Inferior parietal cortex (tissue), 1 donor: ENCODE measurements around the gene ZIK1.

ENCODE experiments used
- DNase-seq: peaks from one replicate; pipeline ENCODE4 v3.0.0-alpha.2; 2016; ENCODE audit errors: extremely low spot score

Gene ZIK1

GRCh38 chr19:57583521-57584416 is at the start of gene ZIK1:
ZIK1 (plus strand) TSS chr19:57584145; CDS start chr19:57584357, 212 bp downstream.
- DNase-seq = peak; percentile 94

DNA sequence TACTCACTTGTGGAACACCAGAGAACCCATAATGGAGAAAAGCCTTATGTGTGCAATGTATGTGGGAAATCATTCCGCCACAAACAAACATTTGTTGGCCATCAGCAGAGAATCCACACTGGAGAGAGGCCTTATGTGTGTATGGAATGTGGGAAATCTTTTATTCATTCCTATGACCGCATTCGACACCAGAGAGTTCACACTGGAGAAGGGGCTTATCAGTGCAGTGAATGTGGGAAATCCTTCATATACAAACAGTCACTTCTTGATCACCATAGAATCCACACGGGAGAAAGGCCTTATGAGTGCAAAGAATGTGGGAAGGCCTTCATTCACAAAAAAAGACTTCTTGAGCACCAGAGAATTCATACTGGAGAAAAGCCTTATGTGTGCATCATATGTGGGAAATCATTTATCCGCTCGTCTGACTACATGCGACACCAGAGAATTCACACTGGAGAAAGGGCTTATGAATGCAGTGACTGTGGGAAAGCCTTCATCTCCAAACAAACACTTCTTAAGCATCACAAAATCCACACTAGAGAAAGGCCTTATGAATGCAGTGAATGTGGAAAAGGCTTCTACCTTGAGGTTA is 45.9 kb upstream of the ZIK1 start:
- DNase-seq = no peak

GRCh38 chr19:57546513-57546912 is 37.4 kb upstream of the ZIK1 start:
- no peak for DNase-seq

GRCh38 chr19:57552432-57552831 is 31.5 kb upstream of the ZIK1 start:
- no peak for DNase-seq

- no peak for DNase-seq
Observed at GRCh38 chr19:57557659-57558058, 26.3 kb upstream of the ZIK1 start.

DNA sequence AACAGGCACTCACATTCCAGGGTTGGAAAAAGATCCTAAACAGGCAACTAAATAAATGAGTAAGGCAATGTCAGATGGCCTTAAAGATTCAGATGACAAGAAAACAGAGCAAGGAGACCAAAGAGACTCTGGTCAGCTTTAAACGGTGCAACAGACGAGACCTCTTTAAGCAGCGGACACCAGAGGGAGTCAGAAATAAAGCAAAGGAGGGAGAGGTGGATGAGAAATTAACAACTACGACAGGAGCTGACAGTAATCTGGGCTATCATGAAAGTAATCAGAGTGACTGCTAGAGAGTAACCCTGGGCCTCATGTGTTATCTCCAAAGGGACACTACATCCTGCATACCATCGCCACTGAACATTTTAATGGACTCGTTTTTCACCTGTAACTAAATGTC is 25.4 kb upstream of the ZIK1 start:
- no peak for DNase-seq

DNA sequence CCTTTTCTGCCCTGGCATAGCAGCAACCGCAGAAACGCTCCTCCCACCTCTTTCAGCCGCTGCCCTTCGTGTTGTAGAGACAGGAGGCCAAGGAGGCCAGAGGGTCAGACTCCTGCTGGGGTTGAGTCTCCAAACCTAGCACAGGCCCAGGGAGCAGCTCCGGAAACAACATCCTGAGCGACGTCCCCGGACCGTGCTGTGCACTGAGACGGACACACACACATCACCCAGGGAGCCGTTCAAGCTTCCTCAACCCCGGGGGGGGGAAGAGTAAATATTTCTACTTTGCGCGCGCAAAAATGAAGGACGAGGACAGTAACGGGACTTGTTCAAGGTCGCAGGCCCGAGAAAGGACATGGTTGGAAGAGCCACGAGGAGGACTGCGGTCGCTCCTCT is 24.9 kb upstream of the ZIK1 start:
- peak; percentile 5 for DNase-seq

DNA sequence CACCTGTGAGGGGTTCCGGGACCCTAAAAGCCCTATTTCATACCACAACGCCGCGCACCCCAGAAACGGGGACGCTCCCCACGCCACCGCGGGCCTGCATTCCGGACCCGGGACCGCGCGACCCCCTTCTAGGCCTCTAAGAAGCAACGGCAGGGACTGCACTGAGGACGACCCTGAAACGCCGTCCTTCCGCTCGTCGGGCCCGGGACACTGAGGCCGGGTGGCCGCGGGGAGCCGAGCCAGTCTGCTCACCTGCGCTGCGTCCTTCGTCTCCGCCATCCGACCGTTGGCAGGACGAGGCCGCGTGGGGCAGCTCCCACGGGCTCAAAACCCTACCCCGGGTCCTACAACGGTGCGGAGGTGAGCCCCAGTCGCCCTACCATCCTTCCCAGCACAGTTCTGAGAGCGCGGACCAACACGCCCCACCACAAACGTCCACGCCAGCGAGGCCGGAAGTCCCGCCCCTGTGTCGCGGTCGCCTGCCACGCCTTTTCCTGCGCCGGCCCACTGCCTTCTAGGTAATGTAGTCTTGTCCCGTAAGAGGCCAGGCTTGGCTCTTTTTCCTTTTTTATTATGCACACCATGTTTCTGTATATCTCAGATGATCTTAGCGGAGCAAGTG is 24.4 kb upstream of the ZIK1 start, which contains the start of gene ZNF550:
Gene ZNF550 (minus strand): TSS at position 460 of the 622 bp plus-strand sequence. CDS start 181 bp downstream, at position 279.
- DNase-seq = peak; percentile 88

DNA sequence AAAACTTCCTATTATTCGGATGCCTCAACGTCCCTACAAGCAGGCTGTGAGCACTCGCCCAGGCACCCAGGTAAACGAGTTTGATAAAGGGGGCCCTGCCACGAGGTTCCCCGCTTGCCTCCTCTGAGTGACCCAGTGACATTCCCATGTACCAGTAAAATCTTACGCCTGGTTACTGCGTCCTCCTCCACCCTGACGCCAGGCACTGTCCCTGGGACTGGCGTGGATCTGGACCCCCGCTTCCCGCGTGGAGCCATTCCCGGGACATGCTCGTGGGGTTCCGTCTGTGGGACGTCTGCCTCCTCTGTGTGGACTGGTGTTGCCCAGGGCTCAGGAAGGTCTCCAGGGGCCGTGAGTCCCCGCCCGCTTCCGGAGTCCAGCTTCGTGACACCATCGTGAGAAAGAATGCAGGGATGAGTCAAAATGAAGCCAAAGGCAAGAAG is 23.9 kb upstream of the ZIK1 start:
- DNase-seq = no peak

DNA sequence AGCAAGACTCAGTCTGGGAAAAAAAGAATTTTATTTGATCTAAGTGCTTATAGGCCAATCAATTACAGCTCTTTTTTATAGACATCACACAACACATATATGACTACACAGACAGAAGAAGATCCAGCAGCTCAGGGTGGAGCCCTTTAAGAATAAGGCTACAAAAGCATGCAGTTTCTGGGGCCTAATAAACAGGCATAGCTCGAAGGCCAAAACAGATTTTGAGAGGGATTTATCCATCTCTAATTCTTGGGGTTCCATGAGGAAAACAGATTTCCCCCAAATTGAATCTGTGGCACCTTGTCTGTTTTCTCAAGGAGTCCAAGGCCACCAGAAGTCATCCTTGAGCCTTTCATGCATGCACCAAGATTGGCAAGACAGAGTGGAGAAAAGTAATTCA is 20.4 kb upstream of the ZIK1 start:
- DNase-seq = no peak

DNA sequence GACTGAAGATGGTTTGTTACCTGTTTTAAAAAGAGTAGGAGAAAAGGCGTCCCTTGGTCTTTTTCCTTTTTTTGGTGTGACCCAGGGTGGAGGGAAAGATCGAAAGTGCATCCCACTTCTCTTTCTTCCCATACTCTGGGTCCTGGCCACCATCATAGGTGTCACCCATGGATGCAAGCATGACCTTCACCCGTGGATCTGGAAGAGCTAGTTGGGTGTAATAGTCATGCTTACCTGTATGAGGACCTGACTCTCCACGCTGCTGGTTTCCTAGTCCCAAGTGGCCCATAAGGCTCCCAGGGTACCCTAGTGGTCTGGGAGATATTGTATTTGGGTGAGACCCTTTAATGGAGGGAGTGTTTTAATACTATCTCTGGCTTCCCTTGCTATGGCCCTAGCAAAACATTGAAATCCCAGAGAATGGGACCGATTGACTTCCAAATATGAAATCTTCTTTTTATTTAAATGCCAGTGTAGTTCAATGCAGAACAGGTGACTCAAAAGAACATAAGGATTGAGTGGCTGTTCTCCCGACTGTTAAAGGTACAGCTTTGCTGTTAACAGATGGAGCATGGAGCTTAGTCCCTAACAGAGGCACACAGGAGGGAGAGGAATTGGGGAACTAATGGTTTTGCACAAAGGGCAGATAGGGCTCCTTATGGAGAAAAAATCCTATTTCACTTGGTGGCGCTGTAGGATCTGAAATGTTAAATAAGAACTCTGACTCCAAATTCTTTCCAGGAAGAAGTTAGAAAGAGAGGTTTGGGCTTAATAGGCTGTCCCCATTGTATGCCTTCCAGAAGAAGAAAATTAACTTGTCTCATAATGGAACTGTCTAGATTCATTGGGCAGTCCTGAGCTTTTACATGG is 17.3 kb upstream of the ZIK1 start:
- no peak for DNase-seq

DNA sequence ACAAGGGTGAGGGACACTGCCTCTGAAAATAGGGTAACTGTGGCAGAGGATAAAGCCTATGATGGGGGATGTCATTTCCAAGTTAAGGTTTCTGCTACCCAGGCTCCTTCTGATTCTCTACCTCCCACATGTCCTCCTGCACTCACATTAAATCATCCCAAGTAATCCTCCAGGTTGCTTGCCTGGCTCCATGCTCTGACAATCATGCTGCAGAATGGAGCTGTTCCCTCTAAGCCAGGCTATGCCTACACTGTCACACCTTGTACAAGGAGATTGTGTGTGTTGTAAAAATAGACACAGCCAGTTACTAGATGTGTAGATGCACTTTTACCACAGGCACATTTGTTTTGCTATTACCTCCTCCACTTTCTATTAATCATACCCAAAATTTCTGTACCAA is 13.2 kb upstream of the ZIK1 start:
- DNase-seq = no peak

DNA sequence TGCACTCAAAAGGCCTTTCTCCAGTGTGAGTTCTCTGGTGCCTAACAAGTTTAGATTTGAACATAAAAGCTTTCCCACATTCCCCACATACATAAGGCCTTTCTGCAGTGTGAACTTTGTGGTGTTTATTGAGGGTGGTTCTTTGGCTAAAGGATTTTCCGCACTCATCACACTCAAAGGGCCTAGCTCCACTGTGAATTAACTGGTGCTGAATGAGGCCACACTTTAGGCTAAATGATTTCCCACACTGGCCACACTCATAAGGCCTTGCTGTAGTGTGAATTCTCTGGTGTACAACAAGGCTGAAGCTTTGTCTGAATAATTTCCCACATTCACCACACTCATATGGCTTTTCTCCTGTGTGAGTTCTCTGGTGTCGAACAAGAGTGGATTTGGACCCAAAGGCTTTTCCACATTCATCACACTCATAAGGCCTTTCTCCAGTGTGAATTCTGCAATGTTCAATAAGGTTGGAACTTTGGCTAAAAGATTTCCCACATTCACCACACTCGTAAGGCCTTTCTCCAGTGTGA is 11.5 kb upstream of the ZIK1 start:
- no peak for DNase-seq

DNA sequence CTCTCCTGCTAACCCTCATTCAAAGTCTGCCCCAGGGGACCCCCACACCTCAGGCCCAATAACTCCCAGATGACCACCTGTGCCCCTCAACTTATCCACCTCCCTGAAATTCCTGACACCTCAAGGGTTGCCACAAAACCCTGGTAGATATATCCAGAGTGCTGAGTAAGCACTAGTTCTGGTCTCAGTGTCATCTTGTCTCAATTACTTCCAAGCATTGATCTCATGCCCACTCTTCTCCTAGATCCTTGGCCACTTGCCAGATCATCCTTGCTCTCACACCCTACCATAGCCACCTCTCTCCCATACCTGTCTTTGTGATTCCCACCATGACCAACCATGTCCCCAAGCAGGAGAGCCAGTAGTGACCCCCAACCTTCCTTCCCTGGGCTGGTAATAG is 7.3 kb upstream of the ZIK1 start:
- no peak for DNase-seq

GRCh38 chr19:57578487-57579205 is 5.3 kb upstream of the ZIK1 start, which contains the start of gene ZNF416:
ZNF416 (minus strand) TSS chr19:57578911; CDS start chr19:57578704, 207 bp downstream.
- DNase-seq = peak; percentile 99

DNA sequence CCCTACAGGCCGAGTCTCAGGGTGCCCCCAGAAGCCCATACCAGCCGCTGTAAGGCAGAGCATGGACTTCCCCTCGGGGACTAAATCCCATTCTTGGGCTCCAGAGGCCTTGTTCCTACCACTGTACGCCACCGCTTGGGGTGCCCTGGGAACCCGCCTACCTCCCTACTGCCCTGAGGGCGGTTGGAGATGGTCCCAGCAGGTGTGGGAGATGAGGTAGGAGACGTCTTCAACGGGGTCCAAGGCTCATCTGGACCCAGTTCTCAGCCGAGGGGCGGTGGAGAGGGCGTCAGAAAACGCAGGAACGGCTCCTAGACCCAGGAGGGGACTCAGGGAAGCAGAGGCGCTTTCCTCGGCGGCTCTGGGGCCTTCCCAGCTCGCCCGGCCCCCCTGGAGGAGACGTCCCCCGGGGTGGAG is 833 bp upstream of the ZIK1 start:
- no peak for DNase-seq

DNA sequence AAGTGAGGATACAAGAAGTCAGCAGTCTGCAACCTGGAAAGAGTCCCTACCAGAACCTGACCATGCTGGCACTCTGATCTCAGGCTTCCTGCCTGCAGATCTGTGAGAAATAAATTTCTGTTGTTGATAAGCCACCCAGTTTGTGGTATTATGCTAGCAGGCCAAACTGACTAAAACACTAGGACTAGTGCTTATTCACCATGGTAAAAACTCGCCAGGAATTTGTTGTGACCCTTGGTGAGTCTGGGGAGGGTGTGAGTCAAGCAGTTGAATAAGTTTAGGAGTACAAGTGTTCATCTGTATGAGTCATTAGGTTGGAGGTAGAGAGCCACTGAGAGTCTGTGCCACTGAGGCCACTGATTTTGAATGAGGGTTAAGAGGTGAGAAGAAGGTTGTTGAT is 3.6 kb downstream of the ZIK1 start:
- DNase-seq = no peak

DNA sequence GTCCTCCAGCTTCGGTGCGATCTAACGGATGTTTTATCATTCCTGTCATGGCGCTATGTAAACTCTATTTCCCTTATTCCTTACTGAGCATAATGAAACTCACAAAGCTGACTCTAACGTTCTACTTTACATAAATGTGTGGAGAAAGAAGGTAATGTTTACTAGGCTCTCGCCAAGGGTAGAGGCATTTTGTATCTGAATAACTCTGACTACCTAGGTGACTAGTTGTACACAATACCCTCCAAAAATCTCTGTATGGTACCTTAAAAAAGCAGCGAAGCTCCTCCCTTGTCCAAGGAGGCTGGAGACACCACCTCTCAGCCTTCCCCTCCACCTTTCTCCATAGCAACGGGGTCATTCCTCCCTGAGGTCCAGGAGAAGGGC is 15.4 kb downstream of the ZIK1 start:
- no peak for DNase-seq

DNA sequence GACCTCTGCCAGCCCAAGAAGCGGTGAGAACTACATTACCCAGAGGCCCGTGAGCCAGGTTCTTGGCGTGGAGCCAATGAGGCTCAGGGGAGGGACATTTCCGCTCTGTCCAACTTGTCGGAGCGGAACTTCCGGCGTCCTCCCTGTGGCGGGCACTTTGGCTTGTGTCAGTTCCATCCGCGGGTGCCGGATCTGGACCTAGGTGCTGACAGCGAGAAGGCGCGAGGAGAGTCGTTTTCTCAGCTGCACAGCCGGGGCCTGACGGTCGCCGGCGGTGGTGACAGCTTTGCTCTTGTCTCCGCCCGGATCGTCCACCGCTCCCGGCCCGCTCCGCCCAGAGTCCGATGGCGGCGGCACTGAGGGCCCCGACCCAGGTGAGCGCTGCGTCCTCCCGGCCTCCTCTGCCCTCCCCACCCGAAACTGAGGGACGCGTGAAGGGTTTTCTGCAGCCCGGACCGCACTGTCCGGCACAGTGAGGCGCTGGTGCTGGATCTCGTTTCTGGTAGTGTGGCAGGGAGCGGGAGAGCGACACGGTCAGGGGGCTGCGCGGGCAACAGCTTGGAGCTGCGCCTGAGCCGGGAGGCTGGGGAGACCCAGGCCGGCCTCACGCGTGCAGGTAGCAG is 15.9 kb downstream of the ZIK1 start, which contains the start of gene ZNF530:
Gene ZNF530 (plus strand): TSS at position 125 of the 623 bp plus-strand sequence. CDS start 4,461 bp downstream, outside the sequence.
- peak; percentile 98 for DNase-seq

- DNase-seq = no peak
Observed at GRCh38 chr19:57606931-57607330, 23.0 kb downstream of the ZIK1 start.
